ENCODE results near the gene SPOCK3.
"Not testable (repeated sequence)": the region's sequence is repeated elsewhere in the genome, so short reads cannot be mapped to it uniquely, and the experiment has no call there.

The SPOCK3 gene

GRCh38 chr4:167234316-167234881, at the start of gene SPOCK3:
Gene SPOCK3 (minus strand): TSS chr4:167234494.
- peak; percentile 90 for DNase-seq (ENCODE audit: low spot score)

- no peak for DNase-seq (ENCODE audit: low spot score)
Observed at GRCh38 chr4:167282171-167282864, 48.0 kb upstream of the SPOCK3 start.

- DNase-seq (ENCODE audit: low spot score), result not testable (repeated sequence)
Observed at GRCh38 chr4:167281545-167281944, 47.3 kb upstream of the SPOCK3 start.

GRCh38 chr4:167274351-167274750, 40.1 kb upstream of the SPOCK3 start:
- DNase-seq (ENCODE audit: low spot score), result no peak

- DNase-seq (ENCODE audit: low spot score), result no peak
Observed at GRCh38 chr4:167265231-167265630, 30.9 kb upstream of the SPOCK3 start.

- no peak for DNase-seq (ENCODE audit: low spot score)
Observed at GRCh38 chr4:167248271-167248670, 14.0 kb upstream of the SPOCK3 start.

- DNase-seq (ENCODE audit: low spot score), result no peak
Observed at GRCh38 chr4:167239627-167240026, 5.3 kb upstream of the SPOCK3 start.

- no peak for DNase-seq (ENCODE audit: low spot score)
Observed at GRCh38 chr4:167238226-167238625, 3.9 kb upstream of the SPOCK3 start.

- DNase-seq (ENCODE audit: low spot score), result peak; percentile 67
Observed at GRCh38 chr4:167233685-167234315, 494 bp downstream of the SPOCK3 start.

GRCh38 chr4:167232805-167233684, 1.2 kb downstream of the SPOCK3 start:
- peak; percentile 47 for DNase-seq (ENCODE audit: low spot score)

- no peak for DNase-seq (ENCODE audit: low spot score)
Observed at GRCh38 chr4:167230744-167231143, 3.5 kb downstream of the SPOCK3 start.

- DNase-seq (ENCODE audit: low spot score), result no peak
Observed at GRCh38 chr4:167222099-167222498, 12.2 kb downstream of the SPOCK3 start.

GRCh38 chr4:167221084-167221483, 13.2 kb downstream of the SPOCK3 start:
- no peak for DNase-seq (ENCODE audit: low spot score)

GRCh38 chr4:167218022-167218608, 16.2 kb downstream of the SPOCK3 start:
- no peak for DNase-seq (ENCODE audit: low spot score)

GRCh38 chr4:167216783-167217182, 17.5 kb downstream of the SPOCK3 start:
- DNase-seq (ENCODE audit: low spot score), result no peak

GRCh38 chr4:167210166-167210565, 24.1 kb downstream of the SPOCK3 start:
- no peak for DNase-seq (ENCODE audit: low spot score)

GRCh38 chr4:167196344-167197012, 37.8 kb downstream of the SPOCK3 start:
- DNase-seq (ENCODE audit: low spot score), result no peak

- no peak for DNase-seq (ENCODE audit: low spot score)
Observed at GRCh38 chr4:167190379-167190778, 43.9 kb downstream of the SPOCK3 start.

GRCh38 chr4:167185465-167185864, 48.8 kb downstream of the SPOCK3 start:
- no peak for DNase-seq (ENCODE audit: low spot score)

- peak; percentile 33 for DNase-seq (ENCODE audit: low spot score)
Observed at GRCh38 chr4:167183036-167183435, 51.3 kb downstream of the SPOCK3 start.

GRCh38 chr4:167177925-167178324, 56.4 kb downstream of the SPOCK3 start:
- no peak for DNase-seq (ENCODE audit: low spot score)

All from Ammon's horn (tissue), 1 donor.